Prostate gland (tissue), 2 donors: ENCODE results near the gene XRN2. TPM values are rescaled to one million over a fixed set of nuclear protein-coding genes. Genes with fewer than 3 reads are reported as not detected.

Source experiments
- DNase-seq: peaks from one replicate; pipeline ENCODE4 v3.0.0-alpha.2; 2019; ENCODE audit warnings: low spot score
- H3K27ac ChIP-seq, 2 donors: fragments of 200-600 bp; sonication (generic); 2 replicates each; pipeline ENCODE4 v1.5.1; 2017 to 2019
- H3K27me3 ChIP-seq: fragments of 200-600 bp; sonication (generic); replicated peaks from 2 replicates; pipeline ENCODE4 v1.5.1; 2019; ENCODE audit not compliant: insufficient read depth
- H3K36me3 ChIP-seq, 2 donors: fragments of 200-600 bp; sonication (generic); 1 replicate in 1 of 2; 2 replicates in 1 of 2; pipeline versions ENCODE4 v1.5.1 to v1.8.1; 2017 to 2019
- H3K4me1 ChIP-seq: fragments of 200-600 bp; sonication (generic); replicated peaks from 2 replicates; pipeline ENCODE4 v1.5.1; 2019
- H3K4me3 ChIP-seq, 2 donors: fragments of 200-600 bp; sonication (generic); 2 replicates each; pipeline ENCODE4 v1.5.1; 2017 to 2019
- H3K9me3 ChIP-seq: fragments of 200-600 bp; sonication (generic); 2 replicates; pipeline ENCODE4 v1.5.1; 2017
- POLR2A ChIP-seq: fragments of 450-650 bp; IDR thresholded peaks from one replicate; pipeline ENCODE4 v1.6.1; 2016; ENCODE audit warnings: antibody characterized with exemption, mild to moderate bottlenecking
- POLR2AphosphoS5 ChIP-seq: sonication (generic); formaldehyde crosslinking; IDR thresholded peaks from one replicate; pipeline ENCODE4 v1.6.1; 2017; ENCODE audit warnings: antibody characterized with exemption
- WGBS: methylation state at CpG from one replicate; pipeline ENCODE4 v1.1.5; 2018; 5-methylcytosine and 5-hydroxymethylcytosine counted together
- intact Hi-C: fragments of 100-400 bp; cut with DNase I; formaldehyde crosslinking; loops from one replicate; pipeline ENCODE4 v1.14.2; 2022
- total RNA-seq, 2 donors: library from RNA; depleted of rRNA; stranded (reverse); fragments of >200 nt; gene quantifications; one replicate each; pipeline ENCODE4 v1.1.0, GENCODE V29; 2016
- TF ChIP-seq, protein P1 (sequence below), 4 experiments: fragments of 200-600 bp in 2 of 4; fragments of 450-650 bp in 2 of 4; sonication (generic) in 2 of 4; IDR thresholded peaks; 1 replicate in 3 of 4; 2 replicates in 1 of 4; pipeline ENCODE4 v1.5.1; 2016 to 2019; ENCODE audit warnings: antibody characterized with exemption in 4 of 4, mild to moderate bottlenecking in 2 of 4, moderate library complexity in 2 of 4

The XRN2 gene
- total RNA-seq, 2 donors from 2014 or later = 49.4 to 51.3 TPM

DNA sequence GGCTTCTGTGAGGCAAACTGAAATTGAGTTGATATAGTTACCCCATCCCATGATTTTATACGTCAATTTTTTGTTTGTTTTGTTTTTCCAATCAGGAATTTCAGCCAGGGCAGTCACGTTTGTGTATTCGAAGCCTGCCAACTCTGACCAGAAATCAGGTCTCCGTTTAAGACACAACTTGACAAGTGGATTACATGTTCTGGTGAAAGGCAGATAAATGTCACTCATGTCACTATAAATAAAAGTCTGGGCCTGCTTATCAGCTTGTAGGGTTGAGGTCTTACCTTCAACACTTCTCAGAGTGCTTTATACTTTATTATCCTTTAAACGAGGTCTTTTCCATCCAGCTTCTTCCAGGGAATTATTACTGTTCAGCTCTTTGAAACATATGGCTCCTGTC is 8.4 kb upstream of the XRN2 start:
- no peak for DNase-seq
- H3K36me3 ChIP-seq = no peaks in the 10 kb centered on the region
- TF ChIP-seq, protein P1, sequence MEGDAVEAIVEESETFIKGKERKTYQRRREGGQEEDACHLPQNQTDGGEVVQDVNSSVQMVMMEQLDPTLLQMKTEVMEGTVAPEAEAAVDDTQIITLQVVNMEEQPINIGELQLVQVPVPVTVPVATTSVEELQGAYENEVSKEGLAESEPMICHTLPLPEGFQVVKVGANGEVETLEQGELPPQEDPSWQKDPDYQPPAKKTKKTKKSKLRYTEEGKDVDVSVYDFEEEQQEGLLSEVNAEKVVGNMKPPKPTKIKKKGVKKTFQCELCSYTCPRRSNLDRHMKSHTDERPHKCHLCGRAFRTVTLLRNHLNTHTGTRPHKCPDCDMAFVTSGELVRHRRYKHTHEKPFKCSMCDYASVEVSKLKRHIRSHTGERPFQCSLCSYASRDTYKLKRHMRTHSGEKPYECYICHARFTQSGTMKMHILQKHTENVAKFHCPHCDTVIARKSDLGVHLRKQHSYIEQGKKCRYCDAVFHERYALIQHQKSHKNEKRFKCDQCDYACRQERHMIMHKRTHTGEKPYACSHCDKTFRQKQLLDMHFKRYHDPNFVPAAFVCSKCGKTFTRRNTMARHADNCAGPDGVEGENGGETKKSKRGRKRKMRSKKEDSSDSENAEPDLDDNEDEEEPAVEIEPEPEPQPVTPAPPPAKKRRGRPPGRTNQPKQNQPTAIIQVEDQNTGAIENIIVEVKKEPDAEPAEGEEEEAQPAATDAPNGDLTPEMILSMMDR (IDR thresholded peaks at IDR 0.05) = no peak
- TF ChIP-seq POLR2A (no peak), POLR2AphosphoS5 (no peak)
- 62% methylated on average over 5 of the region's 5 CpGs for WGBS
- H3K4me3 ChIP-seq = no peak overlapping the region
- no peaks in the 10 kb centered on the region for H3K4me1 ChIP-seq
- no peaks in the 10 kb centered on the region for H3K9me3 ChIP-seq
- H3K27me3 ChIP-seq = no peaks in the 10 kb centered on the region
- intact Hi-C loops = no loop called here
- no peak overlapping the region for H3K27ac ChIP-seq

DNA sequence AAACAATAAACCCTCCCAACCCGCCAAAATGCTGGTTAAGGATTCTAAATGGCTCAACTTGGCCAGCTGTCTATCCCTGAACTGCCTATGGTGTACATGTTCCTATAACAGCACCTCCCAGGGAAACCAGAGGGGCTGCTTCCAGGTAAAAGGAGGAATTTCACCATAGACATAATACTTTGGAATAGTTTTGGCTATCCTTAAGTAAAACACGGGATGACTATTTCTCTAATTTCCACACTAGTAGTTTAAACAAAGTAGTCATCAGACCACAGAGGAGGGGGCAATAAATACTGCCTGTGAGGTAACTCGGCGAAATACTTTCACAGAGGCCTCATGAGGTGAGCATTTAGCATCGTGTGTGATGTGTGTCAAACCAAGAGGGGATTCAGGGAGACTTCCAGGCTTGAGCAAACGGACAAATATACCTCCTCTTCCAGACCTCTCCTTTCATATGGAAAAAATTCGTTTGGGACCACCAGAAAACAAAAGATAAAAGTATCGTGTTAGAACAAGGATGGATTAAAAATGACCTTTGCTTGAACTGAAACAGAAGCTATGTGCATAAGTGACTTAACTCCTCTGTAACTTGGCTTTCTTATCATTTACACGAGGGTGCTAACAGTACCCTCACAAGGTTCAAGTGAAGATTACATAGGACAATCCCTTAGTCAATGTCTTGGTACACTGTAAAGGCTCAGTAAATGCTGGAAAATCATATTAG is 1.0 kb upstream of the XRN2 start:
- H3K9me3 ChIP-seq = no peaks in the 10 kb centered on the region
- H3K27ac ChIP-seq = peak overlapping the region; percentile 89 to 93
- no peaks in the 10 kb centered on the region for H3K27me3 ChIP-seq
- H3K4me1 ChIP-seq = no peaks in the 10 kb centered on the region
- no peaks in the 10 kb centered on the region for H3K36me3 ChIP-seq
- intact Hi-C loops = no loop called here
- H3K4me3 ChIP-seq = peak overlapping the region; percentile 84 to 99
- TF ChIP-seq, protein P1 (IDR thresholded peaks at IDR 0.05) = no peak
- TF ChIP-seq POLR2A = no peak
- no peak for DNase-seq
- 54% methylated on average over 9 of the region's 9 CpGs for WGBS

DNA sequence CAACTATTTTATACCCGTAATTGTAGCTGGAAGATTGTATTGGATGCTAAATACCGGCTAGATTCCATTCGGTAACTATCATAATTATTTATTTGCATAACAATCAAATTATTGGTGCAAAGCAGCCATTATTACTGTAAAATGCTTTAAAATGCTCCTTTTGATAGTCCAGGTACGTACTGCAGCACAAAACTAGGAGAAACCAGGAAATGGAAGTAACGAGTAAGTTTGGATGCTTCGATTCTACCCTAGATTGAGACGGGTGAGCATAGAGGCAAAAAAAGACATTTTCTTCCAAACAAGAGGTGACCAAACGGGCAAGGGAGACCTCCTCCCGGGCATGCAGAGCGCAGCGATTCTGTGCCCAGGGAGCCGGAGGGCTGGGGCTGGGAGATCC is 469 bp upstream of the XRN2 start:
- H3K27me3 ChIP-seq = no peaks in the 10 kb centered on the region
- intact Hi-C loops = no loop called here
- WGBS = 6% methylated on average over 12 of the region's 12 CpGs
- TF ChIP-seq POLR2A (no peak), POLR2AphosphoS5 (no peak)
- TF ChIP-seq, protein P1 (IDR thresholded peaks at IDR 0.05) = no peak
- peak overlapping the region; percentile 89 to 93 for H3K27ac ChIP-seq
- no peaks in the 10 kb centered on the region for H3K36me3 ChIP-seq
- DNase-seq = no peak
- H3K4me3 ChIP-seq = peak overlapping the region; percentile 84 to 99
- H3K4me1 ChIP-seq = no peaks in the 10 kb centered on the region
- H3K9me3 ChIP-seq = no peaks in the 10 kb centered on the region

DNA sequence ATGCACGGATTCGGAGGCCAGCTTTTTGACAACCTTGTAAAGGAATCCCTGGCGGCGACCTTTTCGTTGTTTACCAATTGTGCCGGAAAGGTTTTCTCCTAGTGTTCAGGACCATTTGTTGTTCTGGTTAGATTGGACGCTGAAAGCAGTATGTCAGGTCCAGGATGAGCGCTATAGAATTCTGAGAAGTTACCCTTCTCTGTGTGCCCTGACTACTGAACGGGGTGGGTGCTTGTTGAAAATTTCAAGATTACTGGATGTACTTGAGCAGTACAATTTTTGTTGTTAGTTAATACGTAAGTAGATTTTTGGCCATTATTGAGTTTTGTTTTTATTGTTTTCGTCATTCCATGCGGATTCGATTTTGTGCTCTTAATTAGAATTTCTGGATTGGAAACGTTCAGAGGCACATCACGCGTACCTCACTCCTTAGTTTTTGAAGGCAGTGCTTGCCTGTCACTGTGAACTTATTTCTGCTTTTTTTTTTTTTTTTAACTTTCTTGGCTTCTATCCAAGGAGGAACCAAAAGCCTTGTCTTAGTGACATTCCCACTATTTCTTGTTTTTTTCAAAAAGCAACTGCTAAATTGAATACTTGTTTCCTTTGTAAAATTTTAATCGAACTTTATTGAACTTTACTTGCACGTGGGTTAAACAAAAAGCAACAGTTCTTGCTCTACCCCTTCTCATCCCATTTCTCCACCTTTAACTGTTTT is 898 bp downstream of the XRN2 start:
- intact Hi-C loops = no loop called here
- peak overlapping the region; percentile 89 to 93 for H3K27ac ChIP-seq
- H3K4me1 ChIP-seq = no peaks in the 10 kb centered on the region
- no peak for DNase-seq
- peak overlapping the region; percentile 84 to 99 for H3K4me3 ChIP-seq
- no peak for TF ChIP-seq POLR2A
- TF ChIP-seq POLR2AphosphoS5 = no peak
- no peaks in the 10 kb centered on the region for H3K36me3 ChIP-seq
- H3K9me3 ChIP-seq = no peaks in the 10 kb centered on the region
- 1% methylated on average over 18 of the region's 18 CpGs for WGBS
- no peaks in the 10 kb centered on the region for H3K27me3 ChIP-seq

DNA sequence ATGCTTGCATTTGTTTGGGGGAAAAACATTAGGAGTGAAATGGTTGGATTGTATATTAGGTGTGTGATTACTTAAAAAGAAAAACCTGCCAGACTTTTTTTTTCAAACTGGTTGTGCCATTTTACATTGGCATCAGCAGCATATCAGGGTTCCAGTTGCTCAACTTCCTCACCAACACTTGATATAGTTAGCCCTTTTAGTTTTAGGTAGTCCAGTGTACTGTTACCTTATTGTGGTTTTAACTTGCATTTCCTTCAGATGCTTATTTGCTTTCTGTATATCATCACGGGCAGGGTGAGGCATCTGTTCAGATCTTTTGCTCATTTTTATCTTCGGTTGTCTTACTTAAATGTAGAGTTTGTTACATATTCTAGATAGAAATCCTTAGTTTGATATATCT is 5.2 kb downstream of the XRN2 start:
- Histone ChIP-seq H3K36me3 (no peaks in the 10 kb centered on the region), H3K27me3 (no peaks in the 10 kb centered on the region), H3K9me3 (no peaks in the 10 kb centered on the region), H3K27ac (no peak overlapping the region), H3K4me3 (no peak overlapping the region), H3K4me1 (peaks cover 3% of the 10 kb centered on the region)
- no peak for DNase-seq
- TF ChIP-seq POLR2AphosphoS5 (no peak), POLR2A (no peak)
- TF ChIP-seq, protein P1 (IDR thresholded peaks at IDR 0.05) = no peak
- intact Hi-C loops = no loop called here
- 95% methylated on average over 2 of the region's 2 CpGs for WGBS
